PC-9 (cell line): ENCODE data around the gene FICD. TPM values are rescaled to one million over a fixed set of nuclear protein-coding genes. Genes with fewer than 3 reads are reported as not detected.

Source experiments
- BruUV-seq: library from RNA; stranded (reverse); fragments of 400-500 nt; replicated peaks from 2 replicates; lab custom pipeline; 2021; lab: Mats Ljungman, UMichigan
- CTCF ChIA-PET: fragments of 300-600 bp; sonication (Branson Sonifier 250); formaldehyde crosslinking; loops from one replicate; lab custom pipeline; 2022; ENCODE audit warnings: antibody characterized with exemption; lab: Charles Lee
- POLR2A ChIA-PET: fragments of 300-600 bp; sonication (Branson Sonifier 250); formaldehyde crosslinking; loops from one replicate; lab custom pipeline; 2022; ENCODE audit warnings: antibody characterized with exemption; ENCODE audit not compliant: unreplicated experiment; lab: Charles Lee
- DNase-seq, 2 experiments: peaks; one replicate each; pipeline versions ENCODE4 v3.0.0 to v3.0.0-alpha.2; 2015 to 2022; ENCODE audit warnings: mixed read lengths in 1 of 2
- H2AFZ ChIP-seq: fragments of 200-600 bp; sonication (generic); 2 replicates; pipeline ENCODE4 v1.8.1; 2017; ENCODE audit warnings: antibody characterized with exemption
- H3F3A ChIP-seq: fragments of 200-600 bp; sonication (generic); 2 replicates; pipeline ENCODE4 v1.8.1; 2017; ENCODE audit warnings: antibody characterized with exemption, mild to moderate bottlenecking, low read depth; ENCODE audit not compliant: insufficient read depth
- H3K27ac ChIP-seq: fragments of 200-600 bp; sonication (generic); 2 replicates; pipeline ENCODE4 v1.6.1; 2016; ENCODE audit warnings: mixed run types
- H3K27me3 ChIP-seq: fragments of 200-600 bp; sonication (generic); 2 replicates; pipeline ENCODE4 v1.6.1; 2016; ENCODE audit warnings: low read depth, mixed run types; ENCODE audit not compliant: insufficient read depth
- H3K36me3 ChIP-seq: fragments of 200-600 bp; sonication (generic); 2 replicates; pipeline ENCODE4 v1.6.1; 2016; ENCODE audit warnings: low read depth, mixed run types
- H3K4me1 ChIP-seq: fragments of 200-600 bp; sonication (generic); replicated peaks from 2 replicates; pipeline ENCODE4 v1.6.1; 2016; ENCODE audit warnings: mixed run types; ENCODE audit not compliant: insufficient read depth
- H3K4me2 ChIP-seq: fragments of 200-600 bp; sonication (generic); 2 replicates; pipeline ENCODE4 v1.6.1; 2017; ENCODE audit warnings: mixed run types
- H3K4me3 ChIP-seq: fragments of 200-600 bp; sonication (generic); 2 replicates; pipeline ENCODE4 v1.6.1; 2016; ENCODE audit warnings: mixed run types
- H3K79me2 ChIP-seq: fragments of 200-600 bp; sonication (generic); 2 replicates; pipeline ENCODE4 v1.6.1; 2017; ENCODE audit warnings: low read depth, mixed run types
- H3K9me2 ChIP-seq: fragments of 200-600 bp; sonication (generic); 2 replicates; pipeline ENCODE4 v1.8.1; 2017; ENCODE audit warnings: mild to moderate bottlenecking; ENCODE audit not compliant: insufficient read depth
- H3K9me3 ChIP-seq: fragments of 200-600 bp; sonication (generic); 2 replicates; pipeline ENCODE4 v1.8.1; 2016; ENCODE audit warnings: low read depth; ENCODE audit not compliant: insufficient read depth
- H4K20me1 ChIP-seq: fragments of 200-600 bp; sonication (generic); 2 replicates; pipeline ENCODE4 v1.8.1; 2017; ENCODE audit not compliant: insufficient read depth
- EZH2 ChIP-seq: fragments of 200-600 bp; sonication (generic); IDR thresholded peaks from 2 replicates; pipeline ENCODE4 v1.8.0; 2017; ENCODE audit warnings: antibody characterized with exemption, low read depth
- intact Hi-C: fragments of 100-400 bp; cut with micrococcal nuclease; formaldehyde crosslinking; loops from one replicate; pipeline ENCODE4 v1.10.0; 2022; ENCODE audit not compliant: unreplicated experiment
- total RNA-seq: library from RNA; stranded (reverse); gene quantifications from 2 replicates; pipeline ENCODE4 v1.2.3, GENCODE V29; 2021
- TF ChIP-seq, protein P1 (sequence below): fragments of 200-600 bp; sonication (generic); conservative IDR thresholded peaks from 2 replicates; pipeline ENCODE4 v1.6.1; 2017; ENCODE audit warnings: mixed run types, antibody characterized with exemption, mild to moderate bottlenecking, moderate library complexity

Gene FICD
- total RNA-seq, 1 experiment from 2014 or later: 1.9 TPM

DNA sequence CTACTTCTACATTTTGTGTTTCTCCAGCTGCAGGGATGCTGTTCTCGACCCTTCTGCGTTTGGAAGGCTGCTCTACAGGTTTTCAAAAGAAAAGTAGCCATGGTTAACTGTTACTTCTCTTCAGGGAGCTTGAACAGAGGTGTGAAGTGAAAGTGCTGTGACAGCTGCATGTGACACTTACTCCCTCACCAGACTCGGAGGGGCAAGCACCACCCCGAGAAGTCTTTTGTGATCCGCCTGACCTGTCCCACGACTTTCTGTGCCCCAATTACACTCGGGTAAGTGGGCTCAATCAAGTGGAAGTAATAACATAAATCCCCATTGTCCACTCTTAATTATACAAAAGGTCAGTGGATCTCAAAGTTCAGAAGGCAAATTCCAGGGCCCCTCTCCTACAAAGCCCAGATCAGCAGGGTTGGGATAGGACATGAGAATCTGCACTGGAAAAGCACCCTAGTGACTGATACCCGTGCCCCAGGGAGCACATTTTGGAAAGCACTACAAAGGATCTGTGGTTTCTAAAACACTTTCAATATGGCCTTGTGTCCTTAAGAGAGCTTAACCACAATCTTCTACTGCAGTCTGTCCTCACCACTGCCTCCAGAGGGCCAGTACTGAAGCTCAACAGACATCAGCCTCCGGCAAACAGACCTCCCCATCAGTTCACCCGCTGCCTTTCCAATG lies 11.5 kb downstream of the FICD start:
- Histone ChIP-seq H3K27ac (no peak overlapping the region), H3K27me3 (no peaks in the 10 kb centered on the region), H3F3A (no peaks in the 10 kb centered on the region; the same call in 1 of the 2 replicates), H3K79me2 (no peaks in the 10 kb centered on the region), H3K4me1 (no peaks in the 10 kb centered on the region), H3K9me2 (no peaks in the 10 kb centered on the region), H3K9me3 (no peaks in the 10 kb centered on the region), H2AFZ (no peak overlapping the region), H3K4me3 (no peak overlapping the region), H3K4me2 (no peak overlapping the region), H3K36me3 (peaks cover 33% of the 10 kb centered on the region), H4K20me1 (peaks cover 10% of the 10 kb centered on the region; the same call in 1 of the 2 replicates)
- CTCF ChIA-PET: no interaction called here
- TF ChIP-seq, protein P1, sequence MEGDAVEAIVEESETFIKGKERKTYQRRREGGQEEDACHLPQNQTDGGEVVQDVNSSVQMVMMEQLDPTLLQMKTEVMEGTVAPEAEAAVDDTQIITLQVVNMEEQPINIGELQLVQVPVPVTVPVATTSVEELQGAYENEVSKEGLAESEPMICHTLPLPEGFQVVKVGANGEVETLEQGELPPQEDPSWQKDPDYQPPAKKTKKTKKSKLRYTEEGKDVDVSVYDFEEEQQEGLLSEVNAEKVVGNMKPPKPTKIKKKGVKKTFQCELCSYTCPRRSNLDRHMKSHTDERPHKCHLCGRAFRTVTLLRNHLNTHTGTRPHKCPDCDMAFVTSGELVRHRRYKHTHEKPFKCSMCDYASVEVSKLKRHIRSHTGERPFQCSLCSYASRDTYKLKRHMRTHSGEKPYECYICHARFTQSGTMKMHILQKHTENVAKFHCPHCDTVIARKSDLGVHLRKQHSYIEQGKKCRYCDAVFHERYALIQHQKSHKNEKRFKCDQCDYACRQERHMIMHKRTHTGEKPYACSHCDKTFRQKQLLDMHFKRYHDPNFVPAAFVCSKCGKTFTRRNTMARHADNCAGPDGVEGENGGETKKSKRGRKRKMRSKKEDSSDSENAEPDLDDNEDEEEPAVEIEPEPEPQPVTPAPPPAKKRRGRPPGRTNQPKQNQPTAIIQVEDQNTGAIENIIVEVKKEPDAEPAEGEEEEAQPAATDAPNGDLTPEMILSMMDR: no peak
- no peak for TF ChIP-seq EZH2
- no TSS peak for BruUV-seq
- POLR2A ChIA-PET: no interaction called here
- DNase-seq: no peak
- intact Hi-C loops: no loop called here

DNA sequence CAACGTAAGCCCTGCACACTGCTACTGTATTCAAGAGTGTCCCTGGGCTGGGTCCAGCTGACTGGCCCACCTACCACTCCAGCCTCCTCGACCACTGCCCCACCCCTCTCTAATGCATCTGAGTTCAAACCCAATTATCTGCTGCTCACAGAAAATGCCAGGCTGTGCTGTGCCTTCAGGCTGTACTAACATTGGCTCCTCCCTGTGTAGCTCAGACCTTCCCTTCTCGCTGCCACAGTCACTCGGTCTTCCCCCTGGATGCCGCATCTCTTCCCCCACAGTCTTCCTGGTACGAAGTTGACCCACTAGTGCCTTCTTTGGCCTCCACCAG lies 12.1 kb downstream of the FICD start:
- Histone ChIP-seq H2AFZ (no peak overlapping the region), H3K36me3 (peaks cover 33% of the 10 kb centered on the region), H3K27me3 (no peaks in the 10 kb centered on the region), H3K4me1 (no peaks in the 10 kb centered on the region), H3K79me2 (no peaks in the 10 kb centered on the region), H3K9me2 (no peaks in the 10 kb centered on the region), H3F3A (no peaks in the 10 kb centered on the region; the same call in 1 of the 2 replicates), H3K4me3 (no peak overlapping the region), H3K4me2 (no peak overlapping the region), H3K9me3 (no peaks in the 10 kb centered on the region), H3K27ac (no peak overlapping the region), H4K20me1 (peaks cover 10% of the 10 kb centered on the region; the same call in 1 of the 2 replicates)
- no TSS peak for BruUV-seq
- intact Hi-C loops: no loop called here
- POLR2A ChIA-PET: no interaction called here
- CTCF ChIA-PET: no interaction called here
- no peak for DNase-seq
- TF ChIP-seq, protein P1: no peak
- no peak for TF ChIP-seq EZH2

DNA sequence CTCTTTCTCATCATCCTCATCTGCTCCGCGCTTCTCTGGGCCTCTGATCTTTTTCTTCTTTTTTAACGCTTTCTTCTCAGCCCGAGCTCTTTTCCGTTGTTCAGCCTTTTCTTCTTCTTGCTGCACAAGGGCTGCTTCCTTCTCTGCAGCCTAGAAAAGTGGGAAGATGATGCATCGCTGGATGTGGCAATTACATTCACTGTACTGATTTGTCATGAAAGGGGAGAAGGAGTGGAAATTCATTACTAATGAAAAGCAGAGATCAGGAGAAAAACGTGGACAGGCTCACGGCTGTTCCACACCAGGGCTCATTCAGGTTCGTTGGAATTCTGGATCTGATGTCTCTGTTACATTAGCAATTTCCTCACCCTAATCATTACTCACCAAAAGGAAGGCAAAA lies 15.1 kb downstream of the FICD start:
- ChIA-PET CTCF (no interaction called here), POLR2A (no interaction called here)
- Histone ChIP-seq H3K27me3 (no peaks in the 10 kb centered on the region), H3K4me2 (no peak overlapping the region), H3K4me3 (no peak overlapping the region), H3K9me2 (no peaks in the 10 kb centered on the region), H3F3A (no peaks in the 10 kb centered on the region), H3K27ac (no peak overlapping the region), H2AFZ (no peak overlapping the region), H3K4me1 (no peaks in the 10 kb centered on the region), H3K36me3 (peaks cover 23% of the 10 kb centered on the region; the same call in 1 of the 2 replicates), H3K79me2 (no peaks in the 10 kb centered on the region), H4K20me1 (peaks cover 4% of the 10 kb centered on the region), H3K9me3 (no peaks in the 10 kb centered on the region)
- intact Hi-C loops: no loop called here
- TF ChIP-seq EZH2: no peak
- TF ChIP-seq, protein P1: no peak
- no TSS peak for BruUV-seq
- DNase-seq: no peak
